PC-9 (cell line): Measurements from ENCODE around the gene C9orf43. TPM values are rescaled to one million over a fixed set of nuclear protein-coding genes. Genes with fewer than 3 reads are reported as not detected.

ENCODE experiments used
- BruUV-seq: library from RNA; stranded (reverse); fragments of 400-500 nt; replicated peaks from 2 replicates; lab custom pipeline; 2021; lab: Mats Ljungman, UMichigan
- CTCF ChIA-PET: fragments of 300-600 bp; sonication (Branson Sonifier 250); formaldehyde crosslinking; loops from one replicate; lab custom pipeline; 2022; ENCODE audit warnings: antibody characterized with exemption; lab: Charles Lee
- POLR2A ChIA-PET: fragments of 300-600 bp; sonication (Branson Sonifier 250); formaldehyde crosslinking; loops from one replicate; lab custom pipeline; 2022; ENCODE audit warnings: antibody characterized with exemption; ENCODE audit not compliant: unreplicated experiment; lab: Charles Lee
- DNase-seq, 2 experiments: peaks; one replicate each; pipeline versions ENCODE4 v3.0.0 to v3.0.0-alpha.2; 2015 to 2022; ENCODE audit warnings: mixed read lengths in 1 of 2
- H2AFZ ChIP-seq: fragments of 200-600 bp; sonication (generic); 2 replicates; pipeline ENCODE4 v1.8.1; 2017; ENCODE audit warnings: antibody characterized with exemption
- H3F3A ChIP-seq: fragments of 200-600 bp; sonication (generic); 2 replicates; pipeline ENCODE4 v1.8.1; 2017; ENCODE audit warnings: antibody characterized with exemption, mild to moderate bottlenecking, low read depth; ENCODE audit not compliant: insufficient read depth
- H3K27ac ChIP-seq: fragments of 200-600 bp; sonication (generic); 2 replicates; pipeline ENCODE4 v1.6.1; 2016; ENCODE audit warnings: mixed run types
- H3K27me3 ChIP-seq: fragments of 200-600 bp; sonication (generic); 2 replicates; pipeline ENCODE4 v1.6.1; 2016; ENCODE audit warnings: low read depth, mixed run types; ENCODE audit not compliant: insufficient read depth
- H3K36me3 ChIP-seq: fragments of 200-600 bp; sonication (generic); 2 replicates; pipeline ENCODE4 v1.6.1; 2016; ENCODE audit warnings: low read depth, mixed run types
- H3K4me1 ChIP-seq: fragments of 200-600 bp; sonication (generic); replicated peaks from 2 replicates; pipeline ENCODE4 v1.6.1; 2016; ENCODE audit warnings: mixed run types; ENCODE audit not compliant: insufficient read depth
- H3K4me2 ChIP-seq: fragments of 200-600 bp; sonication (generic); 2 replicates; pipeline ENCODE4 v1.6.1; 2017; ENCODE audit warnings: mixed run types
- H3K4me3 ChIP-seq: fragments of 200-600 bp; sonication (generic); 2 replicates; pipeline ENCODE4 v1.6.1; 2016; ENCODE audit warnings: mixed run types
- H3K79me2 ChIP-seq: fragments of 200-600 bp; sonication (generic); 2 replicates; pipeline ENCODE4 v1.6.1; 2017; ENCODE audit warnings: low read depth, mixed run types
- H3K9me2 ChIP-seq: fragments of 200-600 bp; sonication (generic); 2 replicates; pipeline ENCODE4 v1.8.1; 2017; ENCODE audit warnings: mild to moderate bottlenecking; ENCODE audit not compliant: insufficient read depth
- H3K9me3 ChIP-seq: fragments of 200-600 bp; sonication (generic); 2 replicates; pipeline ENCODE4 v1.8.1; 2016; ENCODE audit warnings: low read depth; ENCODE audit not compliant: insufficient read depth
- H4K20me1 ChIP-seq: fragments of 200-600 bp; sonication (generic); 2 replicates; pipeline ENCODE4 v1.8.1; 2017; ENCODE audit not compliant: insufficient read depth
- EZH2 ChIP-seq: fragments of 200-600 bp; sonication (generic); IDR thresholded peaks from 2 replicates; pipeline ENCODE4 v1.8.0; 2017; ENCODE audit warnings: antibody characterized with exemption, low read depth
- intact Hi-C: fragments of 100-400 bp; cut with micrococcal nuclease; formaldehyde crosslinking; loops from one replicate; pipeline ENCODE4 v1.10.0; 2022; ENCODE audit not compliant: unreplicated experiment
- total RNA-seq: library from RNA; stranded (reverse); gene quantifications from 2 replicates; pipeline ENCODE4 v1.2.3, GENCODE V29; 2021
- TF ChIP-seq, protein P1 (sequence below): fragments of 200-600 bp; sonication (generic); conservative IDR thresholded peaks from 2 replicates; pipeline ENCODE4 v1.6.1; 2017; ENCODE audit warnings: mixed run types, antibody characterized with exemption, mild to moderate bottlenecking, moderate library complexity

C9orf43 gene
- total RNA-seq, 1 experiment from 2014 or later, result 2.5 TPM

DNA sequence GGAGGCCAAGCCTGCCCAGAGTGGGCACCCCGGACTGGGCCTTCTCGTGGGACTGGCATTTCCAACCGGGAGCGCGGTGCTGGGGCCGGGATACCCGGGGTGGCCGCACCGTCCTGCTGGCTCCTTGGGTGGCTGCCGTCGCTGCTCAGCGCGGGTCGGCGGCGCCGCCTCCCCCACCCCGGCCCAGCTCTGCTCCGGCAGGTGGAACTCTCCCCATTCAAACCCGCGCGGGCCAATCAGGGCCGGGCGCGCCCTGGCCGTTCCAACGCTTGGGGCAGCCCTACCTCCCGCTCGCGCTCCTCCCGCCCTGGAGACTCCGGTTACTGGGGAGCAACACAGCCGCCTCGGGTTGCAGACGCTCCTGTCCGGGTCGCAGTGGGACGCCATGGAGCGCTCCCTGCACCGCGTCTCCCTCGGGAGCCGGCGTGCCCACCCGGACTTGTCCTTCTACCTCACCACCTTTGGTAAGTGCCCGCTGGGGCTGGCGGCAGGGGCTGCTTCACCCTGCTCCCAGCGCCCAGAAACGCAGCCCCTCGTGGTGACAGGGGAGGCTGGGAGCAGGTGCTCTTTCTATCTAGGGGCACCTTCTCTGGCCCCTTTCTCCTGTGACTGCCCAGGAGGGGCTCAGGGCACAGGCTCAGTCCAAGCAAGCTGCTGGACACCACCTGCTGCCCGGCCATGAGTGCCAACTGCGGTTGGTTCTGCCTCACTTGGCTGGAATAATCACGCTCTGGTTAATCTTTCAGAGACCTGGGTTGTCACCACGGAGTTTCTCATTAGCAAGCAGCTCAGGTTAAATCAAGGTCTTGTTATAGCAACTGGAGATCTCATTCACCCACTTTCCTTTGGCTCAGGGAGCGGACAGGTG is 53.1 kb downstream of the C9orf43 start, which contains the start of gene RGS3:
Gene RGS3, plus strand, starts transcription at position 310 of the 868 bp plus-strand sequence. Its CDS starts 76 bp downstream, at position 386.
- ChIA-PET POLR2A (interaction anchor here (0.6 kb wide), 2 partner anchors 21 to 58 kb away, joined by 3 to 4 read pairs; no protein-coding TSS in a partner anchor), CTCF (no interaction called here)
- H3K36me3 ChIP-seq, result no peaks in the 10 kb centered on the region; the same call in 1 of the 2 replicates
- H3K4me1 ChIP-seq, result peaks cover 31% of the 10 kb centered on the region
- peak within 1 kb of the TSS; percentile 94 for H2AFZ ChIP-seq
- H3K4me2 ChIP-seq, result peak within 1 kb of the TSS; percentile 82
- H4K20me1 ChIP-seq, result no peaks in the 10 kb centered on the region
- H3F3A ChIP-seq, result no peaks in the 10 kb centered on the region
- BruUV-seq, result no TSS peak
- TF ChIP-seq EZH2, result no peak
- TF ChIP-seq, protein P1, sequence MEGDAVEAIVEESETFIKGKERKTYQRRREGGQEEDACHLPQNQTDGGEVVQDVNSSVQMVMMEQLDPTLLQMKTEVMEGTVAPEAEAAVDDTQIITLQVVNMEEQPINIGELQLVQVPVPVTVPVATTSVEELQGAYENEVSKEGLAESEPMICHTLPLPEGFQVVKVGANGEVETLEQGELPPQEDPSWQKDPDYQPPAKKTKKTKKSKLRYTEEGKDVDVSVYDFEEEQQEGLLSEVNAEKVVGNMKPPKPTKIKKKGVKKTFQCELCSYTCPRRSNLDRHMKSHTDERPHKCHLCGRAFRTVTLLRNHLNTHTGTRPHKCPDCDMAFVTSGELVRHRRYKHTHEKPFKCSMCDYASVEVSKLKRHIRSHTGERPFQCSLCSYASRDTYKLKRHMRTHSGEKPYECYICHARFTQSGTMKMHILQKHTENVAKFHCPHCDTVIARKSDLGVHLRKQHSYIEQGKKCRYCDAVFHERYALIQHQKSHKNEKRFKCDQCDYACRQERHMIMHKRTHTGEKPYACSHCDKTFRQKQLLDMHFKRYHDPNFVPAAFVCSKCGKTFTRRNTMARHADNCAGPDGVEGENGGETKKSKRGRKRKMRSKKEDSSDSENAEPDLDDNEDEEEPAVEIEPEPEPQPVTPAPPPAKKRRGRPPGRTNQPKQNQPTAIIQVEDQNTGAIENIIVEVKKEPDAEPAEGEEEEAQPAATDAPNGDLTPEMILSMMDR, result no peak
- H3K9me3 ChIP-seq, result no peaks in the 10 kb centered on the region
- intact Hi-C loops, result no loop called here
- peaks cover 50% of the 10 kb centered on the region for H3K79me2 ChIP-seq
- peak; percentile 76 to 84 for DNase-seq
- H3K4me3 ChIP-seq, result peak within 1 kb of the TSS; percentile 77
- no peaks in the 10 kb centered on the region for H3K9me2 ChIP-seq
- H3K27ac ChIP-seq, result no peak within 1 kb of the TSS
- no peaks in the 10 kb centered on the region for H3K27me3 ChIP-seq

DNA sequence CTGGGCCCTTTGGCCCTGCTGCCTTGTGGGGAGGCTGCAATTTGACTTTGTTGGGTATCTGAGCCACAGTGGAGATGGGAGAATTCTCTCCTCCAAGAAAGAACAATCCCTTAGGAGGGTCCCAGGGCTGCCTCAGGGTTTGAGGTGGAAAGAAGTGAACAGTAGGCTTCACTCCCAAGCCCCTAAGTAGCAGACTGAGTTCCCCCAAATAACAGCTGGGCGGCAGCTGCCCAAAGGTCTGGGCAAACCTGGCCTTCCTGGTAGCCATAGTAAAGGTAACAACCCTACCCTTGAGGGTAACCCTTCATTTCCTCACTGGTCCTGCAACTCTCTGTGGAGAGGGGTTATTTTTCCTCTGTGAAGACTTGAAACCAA is 53.7 kb downstream of the C9orf43 start:
- CTCF ChIA-PET, result no interaction called here
- intact Hi-C loops, result no loop called here
- H3K4me2 ChIP-seq, result peak overlapping the region; percentile 82

DNA sequence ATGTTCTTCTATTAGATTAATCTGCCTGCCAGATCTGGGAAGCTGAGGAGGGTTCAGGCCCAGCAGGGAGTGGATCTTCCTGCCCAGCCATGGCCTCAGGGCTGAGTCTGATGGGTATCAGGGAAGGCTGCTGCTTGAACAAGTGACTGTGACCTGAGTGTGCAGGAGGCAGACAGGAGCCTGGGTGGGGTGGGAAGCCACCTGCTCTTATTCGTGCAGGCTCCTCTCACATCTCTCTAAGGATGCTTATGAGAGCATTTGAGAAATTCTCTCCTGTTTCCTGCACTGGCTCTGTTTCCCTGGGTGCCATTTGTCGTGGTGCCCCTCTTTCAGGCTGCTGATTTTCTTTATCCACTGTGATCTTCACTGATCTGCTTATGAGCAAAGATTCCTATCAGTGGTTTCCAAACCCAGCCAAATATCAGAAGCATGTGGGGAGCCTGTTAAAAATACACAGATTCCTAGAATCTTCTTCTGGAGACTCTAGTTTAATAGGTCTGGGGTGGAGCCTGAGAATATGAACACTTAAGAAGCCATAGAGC is 55.1 kb downstream of the C9orf43 start:
- H3K4me2 ChIP-seq, result peak overlapping the region; percentile 82
- H3K36me3 ChIP-seq, result no peaks in the 10 kb centered on the region; the same call in 1 of the 2 replicates
- H3K4me3 ChIP-seq, result peak overlapping the region; percentile 21; the same call in 1 of the 2 replicates
- ChIA-PET CTCF (no interaction called here), POLR2A (no interaction called here)
- no peaks in the 10 kb centered on the region for H3K9me3 ChIP-seq
- no peaks in the 10 kb centered on the region for H3K27me3 ChIP-seq
- H3F3A ChIP-seq, result no peaks in the 10 kb centered on the region
- H2AFZ ChIP-seq, result no peak overlapping the region
- H3K4me1 ChIP-seq, result peaks cover 31% of the 10 kb centered on the region
- TF ChIP-seq EZH2, result no peak
- TF ChIP-seq, protein P1, result no peak
- DNase-seq, result peak in 1 of 2 experiments; percentile 53
- no peak overlapping the region for H3K27ac ChIP-seq
- BruUV-seq, result no TSS peak
- H3K9me2 ChIP-seq, result no peaks in the 10 kb centered on the region
- peaks cover 68% of the 10 kb centered on the region for H3K79me2 ChIP-seq
- intact Hi-C loops, result loop anchor here (1.0 kb wide), 1 partner anchor 10 kb away; no protein-coding TSS in a partner anchor
- no peaks in the 10 kb centered on the region for H4K20me1 ChIP-seq

More for the DNA sequence above, 53.7 kb downstream of the C9orf43 start:
- H3K9me3 ChIP-seq, result no peaks in the 10 kb centered on the region
- POLR2A ChIA-PET, result interaction anchor here (0.6 kb wide), 1 partner anchor 346 kb away, joined by 3 read pairs; no protein-coding TSS in a partner anchor
- H3K9me2 ChIP-seq, result no peaks in the 10 kb centered on the region
- H3K4me1 ChIP-seq, result peaks cover 31% of the 10 kb centered on the region
- H3K79me2 ChIP-seq, result peaks cover 56% of the 10 kb centered on the region
- H3K36me3 ChIP-seq, result no peaks in the 10 kb centered on the region; the same call in 1 of the 2 replicates
- no peak for DNase-seq
- no peaks in the 10 kb centered on the region for H4K20me1 ChIP-seq
- TF ChIP-seq, protein P1, result no peak
- TF ChIP-seq EZH2, result no peak
- no peaks in the 10 kb centered on the region for H3F3A ChIP-seq
- TSS peak; percentile 38 for BruUV-seq
- H3K4me3 ChIP-seq, result peak overlapping the region; percentile 77
- no peak overlapping the region for H3K27ac ChIP-seq
- H3K27me3 ChIP-seq, result no peaks in the 10 kb centered on the region
- H2AFZ ChIP-seq, result peak overlapping the region; percentile 94
